BLaER1 (cell line): ENCODE results near the gene PLAAT4.

ENCODE experiments used
- H3K27ac ChIP-seq: shearing (Covaris generic); formaldehyde crosslinking; 2 replicates; pipeline ENCODE4 v1.8.1; 2022
- H3K27me3 ChIP-seq: shearing (Covaris generic); formaldehyde crosslinking; 2 replicates; pipeline ENCODE4 v1.8.1; 2022
- H3K36me3 ChIP-seq: shearing (Covaris generic); formaldehyde crosslinking; 2 replicates; pipeline ENCODE4 v1.8.1; 2022
- H3K4me1 ChIP-seq: shearing (Covaris generic); formaldehyde crosslinking; 2 replicates; pipeline ENCODE4 v1.8.1; 2022
- H3K4me2 ChIP-seq: shearing (Covaris generic); formaldehyde crosslinking; 2 replicates; pipeline ENCODE4 v1.8.1; 2022
- H3K4me3 ChIP-seq: shearing (Covaris generic); formaldehyde crosslinking; 2 replicates; pipeline ENCODE4 v1.8.1; 2022
- H3K9ac ChIP-seq: shearing (Covaris generic); formaldehyde crosslinking; 2 replicates; pipeline ENCODE4 v1.8.1; 2022
- H3K9me3 ChIP-seq: shearing (Covaris generic); formaldehyde crosslinking; 2 replicates; pipeline ENCODE4 v1.8.1; 2022
- H4K20me1 ChIP-seq: shearing (Covaris generic); formaldehyde crosslinking; 2 replicates; pipeline ENCODE4 v1.8.1; 2022
- Cebpa-rat ChIP-seq: shearing (Covaris generic); IDR thresholded peaks from 2 replicates; pipeline ENCODE4 v1.8.1; 2022

PLAAT4 gene

GRCh38 chr11:63501236-63501635, 35.4 kb upstream of the PLAAT4 start:
- no peak for TF ChIP-seq Cebpa-rat
- no peak overlapping the region for H3K4me3 ChIP-seq
- H3K9ac ChIP-seq, result no peak overlapping the region
- H4K20me1 ChIP-seq, result no peaks in the 10 kb centered on the region
- no peak overlapping the region for H3K4me2 ChIP-seq
- H3K9me3 ChIP-seq, result peaks cover 42% of the 10 kb centered on the region
- peaks cover 44% of the 10 kb centered on the region for H3K4me1 ChIP-seq
- no peak overlapping the region for H3K27ac ChIP-seq
- no peaks in the 10 kb centered on the region for H3K36me3 ChIP-seq
- H3K27me3 ChIP-seq, result no peaks in the 10 kb centered on the region

GRCh38 chr11:63502252-63502820, 34.3 kb upstream of the PLAAT4 start:
- no peak overlapping the region for H3K9ac ChIP-seq
- no peaks in the 10 kb centered on the region for H4K20me1 ChIP-seq
- peaks cover 42% of the 10 kb centered on the region for H3K9me3 ChIP-seq
- peaks cover 55% of the 10 kb centered on the region for H3K4me1 ChIP-seq
- peak overlapping the region; percentile 35 for H3K27ac ChIP-seq
- TF ChIP-seq Cebpa-rat, result no peak
- no peaks in the 10 kb centered on the region for H3K27me3 ChIP-seq
- H3K4me2 ChIP-seq, result peak overlapping the region; percentile 86
- H3K36me3 ChIP-seq, result no peaks in the 10 kb centered on the region
- H3K4me3 ChIP-seq, result no peak overlapping the region

- Histone ChIP-seq H4K20me1 (no peaks in the 10 kb centered on the region), H3K36me3 (no peaks in the 10 kb centered on the region), H3K9ac (no peak overlapping the region), H3K27ac (0 out of 2 replicates have a peak overlapping the region, but pooled peaks have one; percentile 4), H3K4me2 (peak overlapping the region; percentile 86), H3K27me3 (no peaks in the 10 kb centered on the region), H3K4me1 (peaks cover 62% of the 10 kb centered on the region), H3K9me3 (peaks cover 36% of the 10 kb centered on the region), H3K4me3 (no peak overlapping the region)
- TF ChIP-seq Cebpa-rat, result no peak
Measured at GRCh38 chr11:63503492-63503891, 33.1 kb upstream of the PLAAT4 start.

- Histone ChIP-seq H4K20me1 (no peaks in the 10 kb centered on the region), H3K27ac (no peak overlapping the region), H3K9ac (no peak overlapping the region), H3K4me3 (no peak overlapping the region), H3K27me3 (no peaks in the 10 kb centered on the region), H3K36me3 (no peaks in the 10 kb centered on the region), H3K4me2 (peak overlapping the region; percentile 86), H3K9me3 (peaks cover 31% of the 10 kb centered on the region), H3K4me1 (peaks cover 62% of the 10 kb centered on the region)
- TF ChIP-seq Cebpa-rat, result no peak
Measured at GRCh38 chr11:63504054-63504453, 32.6 kb upstream of the PLAAT4 start.

GRCh38 chr11:63504933-63505586, 31.5 kb upstream of the PLAAT4 start:
- H3K27ac ChIP-seq, result 0 out of 2 replicates have a peak overlapping the region, but pooled peaks have one; percentile 35
- no peak for TF ChIP-seq Cebpa-rat
- H3K4me1 ChIP-seq, result peaks cover 62% of the 10 kb centered on the region
- H4K20me1 ChIP-seq, result no peaks in the 10 kb centered on the region
- H3K4me3 ChIP-seq, result peak overlapping the region; percentile 23; the same call in 1 of the 2 replicates
- no peak overlapping the region; the same call in 1 of the 2 replicates for H3K9ac ChIP-seq
- peak overlapping the region; percentile 86 for H3K4me2 ChIP-seq
- no peaks in the 10 kb centered on the region for H3K27me3 ChIP-seq
- peaks cover 21% of the 10 kb centered on the region for H3K9me3 ChIP-seq
- H3K36me3 ChIP-seq, result no peaks in the 10 kb centered on the region

- peak within 1 kb of the TSS; percentile 86 for H3K4me2 ChIP-seq
Measured at GRCh38 chr11:63505857-63506528, 30.6 kb upstream of the PLAAT4 start, which contains the start of gene LGALS12. Gene LGALS12 (plus strand): TSS chr11:63506084. CDS start chr11:63506459, 375 bp downstream.

GRCh38 chr11:63506876-63507275, 29.7 kb upstream of the PLAAT4 start:
- Histone ChIP-seq H3K4me2 (peak overlapping the region; percentile 86), H3K4me3 (no peak overlapping the region), H3K4me1 (peaks cover 74% of the 10 kb centered on the region), H4K20me1 (no peaks in the 10 kb centered on the region), H3K36me3 (no peaks in the 10 kb centered on the region), H3K27me3 (no peaks in the 10 kb centered on the region), H3K9me3 (peaks cover 3% of the 10 kb centered on the region; the same call in 1 of the 2 replicates), H3K27ac (no peak overlapping the region), H3K9ac (no peak overlapping the region)
- no peak for TF ChIP-seq Cebpa-rat

More at GRCh38 chr11:63505857-63506528, 30.6 kb upstream of the PLAAT4 start, which contains the start of gene LGALS12:
- no peaks in the 10 kb centered on the region for H3K36me3 ChIP-seq
- no peak for TF ChIP-seq Cebpa-rat
- H3K27ac ChIP-seq, result 0 out of 2 replicates have a peak within 1 kb of the TSS, but pooled peaks have one; percentile 35
- peak within 1 kb of the TSS; percentile 23; the same call in 1 of the 2 replicates for H3K4me3 ChIP-seq
- H3K27me3 ChIP-seq, result no peaks in the 10 kb centered on the region
- no peaks in the 10 kb centered on the region for H4K20me1 ChIP-seq
- peaks cover 11% of the 10 kb centered on the region for H3K9me3 ChIP-seq
- peaks cover 68% of the 10 kb centered on the region for H3K4me1 ChIP-seq
- no peak within 1 kb of the TSS; the same call in 1 of the 2 replicates for H3K9ac ChIP-seq

- H3K4me1 ChIP-seq, result peaks cover 67% of the 10 kb centered on the region
- H3K9me3 ChIP-seq, result no peaks in the 10 kb centered on the region
- no peak overlapping the region for H3K4me3 ChIP-seq
- H4K20me1 ChIP-seq, result no peaks in the 10 kb centered on the region
- TF ChIP-seq Cebpa-rat, result no peak
- H3K4me2 ChIP-seq, result peak overlapping the region; percentile 86
- H3K27ac ChIP-seq, result no peak overlapping the region
- no peaks in the 10 kb centered on the region for H3K27me3 ChIP-seq
- H3K36me3 ChIP-seq, result no peaks in the 10 kb centered on the region
- no peak overlapping the region for H3K9ac ChIP-seq
Measured at GRCh38 chr11:63507511-63507910, 29.1 kb upstream of the PLAAT4 start.

GRCh38 chr11:63508009-63508408, 28.6 kb upstream of the PLAAT4 start:
- no peaks in the 10 kb centered on the region for H3K27me3 ChIP-seq
- TF ChIP-seq Cebpa-rat, result no peak

More at GRCh38 chr11:63508009-63508408, 28.6 kb upstream of the PLAAT4 start:
- Histone ChIP-seq H3K36me3 (no peaks in the 10 kb centered on the region), H3K4me2 (peak overlapping the region; percentile 86; the same call in 1 of the 2 replicates), H3K4me3 (no peak overlapping the region), H3K27ac (no peak overlapping the region), H3K9ac (no peak overlapping the region), H3K9me3 (no peaks in the 10 kb centered on the region), H3K4me1 (peaks cover 62% of the 10 kb centered on the region), H4K20me1 (no peaks in the 10 kb centered on the region)
